Loucy (cell line): ENCODE data around the gene BRAF.

Experiments
- CTCF ChIP-seq: fragments of 200-600 bp; sonication (generic); conservative IDR thresholded peaks from 2 replicates; pipeline ENCODE4 v1.5.1; 2014; ENCODE audit warnings: mild to moderate bottlenecking, antibody characterized with exemption, low read length
- EZH2phosphoT487 ChIP-seq: fragments of 200-600 bp; IDR thresholded peaks from 2 replicates; pipeline ENCODE4 v1.6.1; 2018; ENCODE audit warnings: antibody characterized with exemption, mild to moderate bottlenecking, moderate library complexity, borderline replicate concordance

- TF ChIP-seq CTCF = no peak
- no peak for TF ChIP-seq EZH2phosphoT487
These were observed 83.5 kb downstream of the BRAF start for GRCh38 chr7:140841166-140841715.
